ENCODE measurements around the gene LARGE1. TPM values are rescaled to one million over a fixed set of nuclear protein-coding genes. Genes with fewer than 3 reads are reported as not detected.

LARGE1 gene
- polyA plus RNA-seq, 3 donors, result 0.05 to 0.13 TPM; not detected in 1

DNA sequence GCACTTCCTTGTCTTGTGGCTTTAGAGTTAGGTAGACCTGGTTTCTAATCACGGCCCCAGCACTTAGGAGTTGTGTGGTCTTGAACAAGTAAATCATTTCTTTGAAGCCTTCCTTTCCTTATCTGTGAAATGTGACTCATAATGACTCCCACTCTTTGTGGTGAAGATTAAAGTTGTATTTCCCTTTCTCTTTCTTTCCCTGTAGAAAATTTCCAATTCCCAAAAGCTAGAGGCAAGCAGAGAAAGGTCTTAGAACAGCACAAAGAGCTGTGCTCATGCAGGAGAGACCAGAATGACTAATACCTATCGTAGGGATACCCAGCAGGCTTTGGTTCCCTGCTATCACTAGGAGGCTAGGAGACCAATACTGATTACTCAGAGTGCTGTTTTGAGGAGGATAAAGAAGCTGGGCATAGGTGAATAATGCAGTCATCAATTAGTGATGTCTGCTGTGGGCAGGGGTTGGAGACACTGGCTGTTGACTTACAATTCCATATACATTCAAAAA lies 591.4 kb downstream of the LARGE1 start:
- H3K9ac ChIP-seq (ENCODE audit: insufficient read depth, low read length, poor library complexity, severe bottlenecking), result no peak overlapping the region
- H3K4me1 Mint-ChIP-seq, result no peaks in the 10 kb centered on the region
- H3K27ac ChIP-seq (ENCODE audit: low read depth in 1 of 2, low read length in 2 of 2), result no peak overlapping the region
- no peaks in the 10 kb centered on the region for H3K27me3 Mint-ChIP-seq (ENCODE audit: low read depth in 3 of 3)
- H3K4me1 ChIP-seq (ENCODE audit: control insufficient read depth in 1 of 2, insufficient read depth in 2 of 2, low read length in 2 of 2), result no peaks in the 10 kb centered on the region
- H3K36me3 Mint-ChIP-seq, result no peaks in the 10 kb centered on the region
- no peak overlapping the region for H2AFZ ChIP-seq (ENCODE audit: insufficient read depth, low read depth, low read length, poor library complexity, severe bottlenecking)
- WGBS (ENCODE audit: insufficient coverage), result no CpG with 5 or more reads among the region's 2 CpGs
- no peaks in the 10 kb centered on the region for H3K9me3 ChIP-seq (replicated peaks in 1 of 2; ENCODE audit: control insufficient read depth in 1 of 2, insufficient read depth in 1 of 2, low read length in 2 of 2)
- H3K79me2 ChIP-seq (ENCODE audit: insufficient read depth, low read length), result no peaks in the 10 kb centered on the region
- no peaks in the 10 kb centered on the region for H3K27me3 ChIP-seq (ENCODE audit: control insufficient read depth in 2 of 2, insufficient read depth in 2 of 2, low read length in 2 of 2)
- TF ChIP-seq, protein P1, sequence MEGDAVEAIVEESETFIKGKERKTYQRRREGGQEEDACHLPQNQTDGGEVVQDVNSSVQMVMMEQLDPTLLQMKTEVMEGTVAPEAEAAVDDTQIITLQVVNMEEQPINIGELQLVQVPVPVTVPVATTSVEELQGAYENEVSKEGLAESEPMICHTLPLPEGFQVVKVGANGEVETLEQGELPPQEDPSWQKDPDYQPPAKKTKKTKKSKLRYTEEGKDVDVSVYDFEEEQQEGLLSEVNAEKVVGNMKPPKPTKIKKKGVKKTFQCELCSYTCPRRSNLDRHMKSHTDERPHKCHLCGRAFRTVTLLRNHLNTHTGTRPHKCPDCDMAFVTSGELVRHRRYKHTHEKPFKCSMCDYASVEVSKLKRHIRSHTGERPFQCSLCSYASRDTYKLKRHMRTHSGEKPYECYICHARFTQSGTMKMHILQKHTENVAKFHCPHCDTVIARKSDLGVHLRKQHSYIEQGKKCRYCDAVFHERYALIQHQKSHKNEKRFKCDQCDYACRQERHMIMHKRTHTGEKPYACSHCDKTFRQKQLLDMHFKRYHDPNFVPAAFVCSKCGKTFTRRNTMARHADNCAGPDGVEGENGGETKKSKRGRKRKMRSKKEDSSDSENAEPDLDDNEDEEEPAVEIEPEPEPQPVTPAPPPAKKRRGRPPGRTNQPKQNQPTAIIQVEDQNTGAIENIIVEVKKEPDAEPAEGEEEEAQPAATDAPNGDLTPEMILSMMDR (IDR thresholded peaks at IDR 0.05), result no peak
- no peaks in the 10 kb centered on the region for H4K20me1 ChIP-seq (ENCODE audit: insufficient read depth, low read length)
- no peak overlapping the region for H3K4me3 Mint-ChIP-seq
- DNase-seq, result no peak
- no peak overlapping the region for H3K27ac Mint-ChIP-seq
- H3K4me3 ChIP-seq (replicated peaks in 1 of 3; ENCODE audit: low read depth in 2 of 3, low read length in 3 of 3), result no peak overlapping the region
- no peaks in the 10 kb centered on the region for H3K36me3 ChIP-seq (replicated peaks in 1 of 2; ENCODE audit: control insufficient read depth in 1 of 2, insufficient read depth in 2 of 2, low read length in 2 of 2)
- peaks cover 0 to 10% (median 4%) of the 10 kb centered on the region in 7 donors for H3K9me3 Mint-ChIP-seq
- intact Hi-C loops (cut with micrococcal nuclease), result no loop called here
- H3K4me2 ChIP-seq (replicated peaks; ENCODE audit: extremely low read depth, low read length, poor library complexity, severe bottlenecking), result no peak overlapping the region

DNA sequence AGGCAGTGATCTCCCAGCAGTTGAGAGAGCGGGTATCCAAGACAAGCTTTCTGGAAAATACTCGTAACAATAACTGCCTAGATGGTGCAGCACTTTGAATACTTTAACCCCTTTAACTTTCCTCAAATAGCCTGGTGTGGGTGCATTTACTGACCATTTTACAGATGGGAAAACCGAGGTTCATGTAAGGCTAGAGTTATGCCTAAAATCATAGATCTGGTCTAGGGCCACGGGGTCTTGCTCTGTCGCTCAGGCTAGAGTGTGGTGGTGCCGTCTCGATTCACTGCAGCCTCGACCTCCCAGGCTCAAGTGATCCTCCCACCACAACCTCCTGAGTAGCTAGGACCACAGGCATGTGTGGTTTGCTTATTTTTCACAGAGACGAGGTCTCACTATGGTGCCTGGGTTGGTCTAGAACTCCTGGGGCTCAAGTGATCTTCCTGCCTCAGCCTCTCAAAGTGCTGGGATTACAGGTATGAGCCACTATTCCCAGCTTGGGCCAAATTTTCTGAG lies 592.9 kb downstream of the LARGE1 start:
- H2AFZ ChIP-seq (ENCODE audit: insufficient read depth, low read depth, low read length, poor library complexity, severe bottlenecking), result no peak overlapping the region
- Mint-ChIP-seq H3K4me3 (no peak overlapping the region), H3K9me3 (peaks cover 0 to 9% (median 4%) of the 10 kb centered on the region in 7 donors), H3K36me3 (no peaks in the 10 kb centered on the region), H3K27me3 (ENCODE audit: low read depth in 3 of 3) (no peaks in the 10 kb centered on the region), H3K4me1 (no peaks in the 10 kb centered on the region), H3K27ac (no peak overlapping the region)
- no peak overlapping the region for H3K27ac ChIP-seq (ENCODE audit: low read depth in 1 of 2, low read length in 2 of 2)
- intact Hi-C loops (cut with micrococcal nuclease), result no loop called here
- no peaks in the 10 kb centered on the region for H3K9me3 ChIP-seq (replicated peaks in 1 of 2; ENCODE audit: control insufficient read depth in 1 of 2, insufficient read depth in 1 of 2, low read length in 2 of 2)
- no peak overlapping the region for H3K4me2 ChIP-seq (replicated peaks; ENCODE audit: extremely low read depth, low read length, poor library complexity, severe bottlenecking)
- H3K4me3 ChIP-seq (replicated peaks in 1 of 3; ENCODE audit: low read depth in 2 of 3, low read length in 3 of 3), result no peak overlapping the region
- H3K79me2 ChIP-seq (ENCODE audit: insufficient read depth, low read length), result no peaks in the 10 kb centered on the region
- no peaks in the 10 kb centered on the region for H3K27me3 ChIP-seq (ENCODE audit: control insufficient read depth in 2 of 2, insufficient read depth in 2 of 2, low read length in 2 of 2)
- TF ChIP-seq, protein P1 (IDR thresholded peaks at IDR 0.05), result no peak
- H3K9ac ChIP-seq (ENCODE audit: insufficient read depth, low read length, poor library complexity, severe bottlenecking), result no peak overlapping the region
- DNase-seq, result no peak
- no peaks in the 10 kb centered on the region for H4K20me1 ChIP-seq (ENCODE audit: insufficient read depth, low read length)
- WGBS (ENCODE audit: insufficient coverage), result 79% methylated on average over 4 of the region's 9 CpGs
- H3K4me1 ChIP-seq (ENCODE audit: control insufficient read depth in 1 of 2, insufficient read depth in 2 of 2, low read length in 2 of 2), result no peaks in the 10 kb centered on the region
- no peaks in the 10 kb centered on the region for H3K36me3 ChIP-seq (replicated peaks in 1 of 2; ENCODE audit: control insufficient read depth in 1 of 2, insufficient read depth in 2 of 2, low read length in 2 of 2)
